GM12874 (cell line): Measurements from ENCODE around the gene CEP162.

Experiments
- CTCF ChIP-seq: IDR thresholded peaks from 2 replicates; pipeline ENCODE4 v1.5.1; 2011; ENCODE audit warnings: low read depth, mild to moderate bottlenecking, control low read depth, low read length, moderate library complexity; ENCODE audit not compliant: insufficient read depth

Gene CEP162

DNA sequence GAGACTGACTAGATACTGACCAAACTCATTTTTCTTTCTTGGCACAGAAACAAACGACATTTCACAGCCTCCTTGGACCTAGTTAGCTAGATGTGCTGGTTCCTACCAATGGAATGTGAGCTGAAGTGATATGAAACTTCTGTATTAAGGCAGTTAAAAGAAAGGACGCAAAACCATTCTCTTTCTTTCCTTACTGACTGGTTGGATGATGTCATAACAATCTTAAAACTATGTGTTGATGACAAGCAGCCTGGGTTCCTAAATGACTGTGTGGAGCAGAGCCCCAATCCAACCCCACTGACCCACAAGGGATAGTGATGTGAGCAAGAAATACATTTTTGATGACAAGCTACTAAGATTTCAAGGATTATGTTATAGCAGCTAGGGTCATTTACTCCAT lies 35.6 kb downstream of the CEP162 start:
- TF ChIP-seq CTCF = no peak

DNA sequence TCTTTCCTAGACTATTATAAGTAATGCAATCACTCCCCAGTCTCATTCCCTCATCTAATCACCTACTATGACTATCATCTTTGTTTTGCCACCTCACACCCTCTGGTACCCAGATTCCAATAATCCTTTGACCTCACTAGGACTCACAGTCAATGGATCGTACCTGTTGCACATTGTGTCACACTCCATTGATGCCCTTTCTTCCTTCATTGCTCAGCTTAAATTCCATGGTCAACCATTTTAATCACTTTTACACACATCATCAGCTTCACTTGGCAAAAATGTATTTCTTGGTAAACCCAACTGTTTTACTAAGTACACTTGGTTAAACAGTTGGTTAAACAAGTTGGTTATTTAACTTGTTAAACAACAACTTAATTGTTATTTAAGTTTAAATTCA lies 44.0 kb downstream of the CEP162 start:
- TF ChIP-seq CTCF = no peak

DNA sequence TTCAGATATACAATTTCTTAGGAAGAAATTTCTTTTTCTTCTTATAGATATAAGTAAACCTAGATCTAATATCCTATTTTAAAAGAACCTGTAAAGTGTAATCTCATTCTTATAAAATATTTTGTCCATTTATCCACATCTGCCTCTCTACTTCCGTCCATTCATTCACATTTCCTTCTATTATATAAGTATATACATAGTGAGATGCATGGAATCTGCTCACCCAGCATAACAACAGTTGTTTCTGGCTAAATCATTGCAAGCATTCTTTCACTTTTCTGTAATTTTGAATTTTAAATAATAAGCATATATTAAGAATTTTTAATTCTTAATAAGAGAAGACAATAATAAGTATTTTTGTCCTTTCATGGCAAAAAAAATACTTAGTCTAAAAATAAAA lies 45.4 kb downstream of the CEP162 start:
- no peak for TF ChIP-seq CTCF

- TF ChIP-seq CTCF = no peak
These were observed 50.2 kb downstream of the CEP162 start for GRCh38 chr6:84177241-84177640.

DNA sequence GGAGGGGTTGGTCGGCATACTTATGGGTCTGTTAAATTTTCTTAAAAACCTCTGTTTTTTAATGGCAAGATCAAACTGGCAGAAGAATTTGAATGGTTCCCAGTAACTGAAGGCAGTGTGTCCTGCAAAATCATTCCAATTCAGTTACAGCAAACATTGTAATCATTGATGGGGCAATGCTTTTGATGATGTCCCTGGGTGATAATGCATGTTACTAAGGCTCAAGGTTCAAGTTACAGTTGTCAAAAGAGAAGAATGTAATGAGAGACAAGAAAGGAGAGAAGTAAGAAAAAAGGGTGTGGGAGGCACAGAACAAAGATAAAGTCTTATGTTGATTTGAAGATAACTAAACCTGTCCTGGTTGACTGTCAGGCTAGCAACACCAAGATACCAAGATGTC lies 54.9 kb downstream of the CEP162 start:
- TF ChIP-seq CTCF = no peak

DNA sequence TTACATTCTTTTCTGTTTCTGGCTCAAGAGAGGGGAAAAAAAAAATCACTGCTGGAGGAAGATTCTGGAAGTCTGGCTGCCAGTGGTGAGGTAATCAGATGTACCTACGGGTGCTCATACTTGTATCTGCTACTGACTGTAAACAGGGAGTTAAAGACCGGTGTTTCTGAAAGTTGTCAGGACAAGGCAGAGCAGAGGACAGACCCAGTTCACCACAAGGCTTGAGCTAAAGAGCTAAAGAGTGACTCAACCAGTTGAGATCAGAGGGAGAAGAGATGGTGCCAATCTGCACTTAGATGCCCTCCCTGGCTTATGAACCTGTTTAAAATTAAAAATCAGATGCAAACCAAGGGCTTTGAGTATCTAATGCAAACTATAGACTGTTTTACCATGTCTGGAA lies 55.4 kb downstream of the CEP162 start:
- TF ChIP-seq CTCF = no peak

DNA sequence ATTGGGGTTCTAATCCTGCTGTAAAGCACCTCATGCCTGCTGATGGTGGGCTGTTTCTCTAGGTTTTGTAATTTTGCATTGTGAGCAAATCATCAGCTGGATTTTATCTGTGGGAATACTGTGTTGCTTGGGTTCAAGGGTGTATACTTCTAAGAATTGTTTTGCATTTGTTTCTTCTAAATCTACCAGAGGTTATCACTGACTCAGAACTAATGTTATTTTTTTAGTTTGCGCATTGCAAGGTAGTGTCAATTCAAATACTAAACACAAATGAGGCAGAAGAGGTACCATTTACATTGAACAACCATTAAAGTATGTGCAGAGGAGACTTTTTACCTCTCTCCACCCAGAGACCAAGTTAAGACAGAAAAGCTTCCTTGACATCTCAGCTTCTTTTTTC lies 60.0 kb downstream of the CEP162 start:
- TF ChIP-seq CTCF = no peak

DNA sequence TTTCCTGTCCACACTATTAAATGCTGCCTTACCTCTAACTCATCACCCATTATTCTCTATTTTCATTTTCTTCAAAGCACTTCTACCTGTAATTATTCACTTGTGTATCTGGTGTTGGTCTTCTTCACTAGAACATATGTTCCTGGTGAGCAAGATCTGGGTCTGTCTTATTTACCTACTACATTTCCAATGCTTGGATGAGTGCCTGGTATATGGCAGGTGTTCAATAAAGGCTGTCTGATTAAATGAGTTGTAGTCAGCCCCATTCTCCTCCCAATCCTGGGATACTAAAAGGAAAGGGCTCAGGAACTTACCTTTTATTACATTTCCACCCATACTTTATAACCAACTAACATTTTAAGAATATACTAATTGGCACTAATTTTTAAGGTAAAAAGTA lies 61.0 kb downstream of the CEP162 start:
- no peak for TF ChIP-seq CTCF
